K562 (cell line): ENCODE results near the gene SMC4. TPM values are rescaled to one million over a fixed set of nuclear protein-coding genes. Genes with fewer than 3 reads are reported as not detected.
A peak's percentile ranks its signal among the peaks of the same experiment; 100 is the strongest.

Source experiments
- BRCA1 ChIP-seq, 2 experiments: fragments of 450-650 bp in 1 of 2; sonication (generic) in 1 of 2; formaldehyde crosslinking in 1 of 2; IDR thresholded peaks; 2 replicates each; pipeline versions ENCODE4 v1.5.0 to v1.6.1; 2017 to 2020; ENCODE audit warnings: mild to moderate bottlenecking in 1 of 2, missing genetic modification reagents in 1 of 2
- CCAR2 ChIP-seq: fragments of 200-400 bp; formaldehyde crosslinking; IDR thresholded peaks from 2 replicates; pipeline ENCODE4 v1.6.1; 2017; ENCODE audit warnings: mild to moderate bottlenecking, low read depth, low read length
- CTCF ChIP-seq, 3 experiments: IDR thresholded peaks in 2 of 3; conservative IDR thresholded peaks in 1 of 3; 2 replicates each; pipeline ENCODE4 v1.5.1; 2011 to 2012; ENCODE audit warnings: low read length in 3 of 3, mild to moderate bottlenecking in 3 of 3, control low read depth in 2 of 3, improper control_type of control experiment in 1 of 3, inconsistent platforms in 1 of 3, low read depth in 1 of 3, mixed read lengths in 1 of 3, moderate library complexity in 1 of 3; ENCODE audit not compliant: insufficient read depth in 2 of 3
- CUX1 ChIP-seq: fragments of 200-800 bp; sonication (Bioruptor generic); IDR thresholded peaks from 2 replicates; pipeline ENCODE4 v1.6.1; 2016; ENCODE audit warnings: missing genetic modification characterization, missing compliant biosample characterization
- ESRRB ChIP-seq: fragments of 250-450 bp; sonication (Bioruptor Pico); IDR thresholded peaks from 2 replicates; pipeline ENCODE4 v1.5.0; 2020; ENCODE audit warnings: mild to moderate bottlenecking, moderate library complexity, borderline replicate concordance
- MEIS2 ChIP-seq: fragments of 450-650 bp; IDR thresholded peaks from 2 replicates; pipeline ENCODE4 v1.6.1; 2014; ENCODE audit warnings: mild to moderate bottlenecking; ENCODE audit not compliant: partially characterized antibody
- MTA1 ChIP-seq: fragments of 450-650 bp; IDR thresholded peaks from 2 replicates; pipeline ENCODE4 v1.6.1; 2017; ENCODE audit warnings: borderline replicate concordance
- POLR2AphosphoS5 ChIP-seq: IDR thresholded peaks from 2 replicates; pipeline ENCODE4 v1.6.1; 2011; ENCODE audit warnings: mild to moderate bottlenecking, low read depth, low read length, moderate library complexity; ENCODE audit not compliant: control insufficient read depth, insufficient read depth
- RBM22 ChIP-seq: fragments of 200-400 bp; formaldehyde crosslinking; IDR thresholded peaks from 2 replicates; pipeline ENCODE4 v1.6.1; 2018; ENCODE audit warnings: low read length, low read depth; ENCODE audit not compliant: poor library complexity, severe bottlenecking
- RFX1 ChIP-seq: fragments of 450-650 bp; IDR thresholded peaks from 2 replicates; pipeline ENCODE4 v1.6.1; 2016; ENCODE audit warnings: mild to moderate bottlenecking, moderate library complexity
- SMARCC2 ChIP-seq: fragments of 450-650 bp; IDR thresholded peaks from 2 replicates; pipeline ENCODE4 v1.6.1; 2017; ENCODE audit warnings: antibody characterized with exemption, moderate library complexity, mild to moderate bottlenecking, low read depth
- TCF7L2 ChIP-seq: fragments of 150-350 bp; IDR thresholded peaks from 2 replicates; pipeline ENCODE4 v1.6.1; 2016; ENCODE audit warnings: low read depth, mild to moderate bottlenecking, low read length, moderate library complexity
- TFAM ChIP-seq: fragments of 250-450 bp; sonication (Bioruptor Pico); conservative IDR thresholded peaks from 2 replicates; pipeline ENCODE4 v1.5.0; 2021; ENCODE audit warnings: mild to moderate bottlenecking, moderate library complexity
- ZNF121 ChIP-seq: sonication (generic); formaldehyde crosslinking; conservative IDR thresholded peaks from 2 replicates; pipeline ENCODE4 v1.8.0; 2022; ENCODE audit warnings: missing genetic modification reagents
- ZNF408 ChIP-seq: fragments of 250-450 bp; sonication (Bioruptor Pico); IDR thresholded peaks from 2 replicates; pipeline ENCODE4 v1.4.0; 2020; ENCODE audit warnings: low read depth, mild to moderate bottlenecking, moderate library complexity
- ZNF655 ChIP-seq: fragments of 250-450 bp; sonication (Bioruptor Pico); IDR thresholded peaks from 2 replicates; pipeline ENCODE4 v1.5.0; 2021
- polyA plus RNA-seq, 8 experiments: library from polyadenylated mRNA; depleted of rRNA in 4 of 8; stranded (reverse) in 5 of 8; unstranded in 3 of 8; fragments of >200 nt; fragmentation: Nextera tagmentation in 2 of 8; fragmentation: Illumina TruSeq in 1 of 8; extraction: Ambion mirVana in 2 of 8; extraction: Trizol in 1 of 8; gene quantifications; 2 replicates each; pipeline versions ENCODE4 v1.2.1 to v1.2.3, GENCODE V29; 2011 to 2014; ENCODE audit warnings: inconsistent platforms in 1 of 8, missing spikeins in 1 of 8
- total RNA-seq, 7 experiments: library from RNA; depleted of rRNA in 6 of 7; stranded (reverse); fragments of >200 nt in 6 of 7; fragmentation: Illumina TruSeq in 2 of 7; extraction: Trizol in 2 of 7; gene quantifications; 2 replicates each; pipeline versions ENCODE4 v1.2.1 to v1.2.3, GENCODE V29; 2011 to 2021; ENCODE audit warnings: low replicate concordance in 1 of 7

Gene SMC4
- total and polyA plus RNA-seq, 9 of the 15 experiments (the other 6 are each of a cell fraction or from before 2014, with no cell fraction given): 87.9 to 347 (median 176) TPM

GRCh38 chr3:160449636-160450598 is 50.5 kb downstream of the SMC4 start, which contains the start of gene TRIM59 (continued):
- TF ChIP-seq CUX1 (CRISPR knock-in tag): no peak
- no peak for TF ChIP-seq SMARCC2
- no peak for TF ChIP-seq RFX1
- TF ChIP-seq CCAR2: no peak
- no peak for TF ChIP-seq ESRRB (CRISPR knock-in tag)
- no peak for TF ChIP-seq TCF7L2
- TF ChIP-seq RBM22: peak; percentile 71
- TF ChIP-seq ZNF655 (CRISPR knock-in tag): no peak
- no peak; the same call in 1 of the 2 replicates for TF ChIP-seq MTA1
- no peak for TF ChIP-seq BRCA1 (IDR thresholded peaks at IDR 0.05)
- no peak for TF ChIP-seq BRCA1 (CRISPR knock-in tag; IDR thresholded peaks at IDR 0.05)
- no peak for TF ChIP-seq ZNF121 (CRISPR knock-in tag)
- no peak for TF ChIP-seq ZNF408 (CRISPR knock-in tag)
- peak; percentile 65 for TF ChIP-seq MEIS2
- peak; percentile 84 for TF ChIP-seq POLR2AphosphoS5
- no peak for TF ChIP-seq TFAM
- peak; percentile 5 to 21 (median 9); a peak in 2 of 6 replicates for TF ChIP-seq CTCF (IDR thresholded peaks at IDR 0.05 in 2 of 3, conservative IDR thresholded peaks at IDR 0.05 in 1 of 3; ENCODE audit: insufficient read depth in 2 of 3, low read depth in 1 of 3, low read length in 3 of 3)
